ENCODE results near the gene EPHA6. TPM values are rescaled to one million over a fixed set of nuclear protein-coding genes. Genes with fewer than 3 reads are reported as not detected.
A peak's percentile ranks its signal among the peaks of the same experiment; 100 is the strongest.
"Not testable (repeated sequence)": the region's sequence is repeated elsewhere in the genome, so short reads cannot be mapped to it uniquely, and the experiment has no call there.

The EPHA6 gene
- polyA plus RNA-seq, 5 donors = 0.27 to 0.75 (median 0.34) TPM

DNA sequence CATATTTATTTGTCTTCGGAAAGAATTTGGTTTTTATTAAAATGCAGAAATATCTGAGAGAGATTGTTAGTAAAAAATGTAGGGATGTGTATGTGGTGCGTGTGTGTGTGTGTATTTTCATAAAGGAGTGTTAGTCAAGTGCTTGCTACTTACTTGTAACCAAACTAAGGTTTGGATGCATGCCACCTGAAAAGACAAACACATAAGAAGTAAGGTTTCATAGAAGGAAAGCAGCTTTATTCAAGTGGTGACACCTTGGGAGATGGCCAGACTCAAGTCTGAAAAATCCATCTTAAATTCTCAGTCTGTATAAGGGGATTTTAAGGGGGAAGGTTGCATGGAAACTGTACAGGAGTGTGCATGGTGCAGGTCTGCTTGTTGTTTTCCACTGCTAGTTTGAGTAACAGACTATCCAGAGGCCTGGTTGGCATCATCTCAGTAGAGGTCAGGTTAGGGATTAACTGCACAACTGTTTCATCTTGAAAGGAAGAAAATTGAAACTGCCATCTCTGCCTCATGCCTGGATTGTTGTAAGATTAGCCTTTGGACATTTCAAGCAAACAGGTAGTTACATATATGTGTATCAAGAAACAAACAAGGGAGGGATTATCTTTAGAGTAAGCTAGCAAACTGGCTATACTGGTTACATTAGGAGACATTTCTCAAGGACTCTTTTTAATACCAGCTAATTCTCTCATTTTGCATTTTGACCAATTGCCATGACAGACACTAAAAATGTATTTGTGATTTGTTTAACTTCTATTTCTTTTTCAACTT lies 196.7 kb downstream of the EPHA6 start:
- DNase-seq = no peak

GRCh38 chr3:97021778-97022177 lies 207.4 kb downstream of the EPHA6 start:
- no peak for DNase-seq

- not testable (repeated sequence) for DNase-seq
These were observed 211.2 kb downstream of the EPHA6 start for GRCh38 chr3:97025612-97026011.

DNA sequence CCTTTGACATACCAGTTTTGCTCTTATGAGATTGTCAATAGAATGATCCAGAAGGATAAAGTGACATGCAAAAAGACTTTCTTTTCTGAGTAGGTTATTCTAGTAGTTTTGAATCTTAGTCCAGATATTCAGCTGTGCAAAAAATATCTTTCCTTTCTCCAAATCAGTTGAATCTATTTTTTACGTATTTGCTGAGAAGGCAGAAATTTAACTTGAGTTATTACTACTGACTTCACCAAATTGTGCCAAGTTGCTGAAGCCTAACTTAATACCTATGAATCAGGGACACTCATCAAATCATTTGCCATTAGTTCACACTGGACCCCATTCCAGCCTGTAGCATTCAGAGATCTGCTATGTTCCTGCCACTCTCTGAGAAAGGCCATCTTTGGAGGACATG lies 215.6 kb downstream of the EPHA6 start:
- no peak for DNase-seq

DNA sequence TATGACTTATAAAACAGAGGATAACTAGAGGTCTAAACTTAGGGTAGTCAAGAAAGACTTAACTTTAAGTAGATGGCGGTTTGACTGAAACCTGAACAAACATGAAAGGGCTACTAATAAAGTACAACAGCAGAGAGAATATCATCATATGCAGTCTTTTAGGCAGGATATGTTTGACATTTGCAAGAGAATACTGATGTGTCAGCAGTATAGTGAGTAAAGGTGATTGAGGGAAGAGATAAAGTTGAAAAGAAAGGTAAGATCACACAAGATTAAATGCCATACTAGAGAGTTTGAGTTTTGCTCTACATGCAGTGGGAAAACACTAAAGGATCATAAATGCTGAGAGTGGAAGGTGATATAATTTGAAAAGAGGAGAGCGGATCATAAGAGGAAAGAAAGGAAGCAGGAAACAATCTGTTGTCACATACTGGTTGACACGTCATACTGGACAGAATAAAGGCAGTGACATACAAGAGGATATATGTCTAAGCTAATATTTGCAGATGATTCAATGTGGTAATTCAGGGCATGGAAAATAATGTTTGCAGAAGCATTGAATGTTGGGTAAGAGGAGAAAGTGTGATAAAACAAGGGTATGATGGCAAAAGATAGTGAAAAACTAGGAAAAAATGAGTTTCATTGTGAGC lies 223.0 kb downstream of the EPHA6 start:
- DNase-seq = no peak

DNA sequence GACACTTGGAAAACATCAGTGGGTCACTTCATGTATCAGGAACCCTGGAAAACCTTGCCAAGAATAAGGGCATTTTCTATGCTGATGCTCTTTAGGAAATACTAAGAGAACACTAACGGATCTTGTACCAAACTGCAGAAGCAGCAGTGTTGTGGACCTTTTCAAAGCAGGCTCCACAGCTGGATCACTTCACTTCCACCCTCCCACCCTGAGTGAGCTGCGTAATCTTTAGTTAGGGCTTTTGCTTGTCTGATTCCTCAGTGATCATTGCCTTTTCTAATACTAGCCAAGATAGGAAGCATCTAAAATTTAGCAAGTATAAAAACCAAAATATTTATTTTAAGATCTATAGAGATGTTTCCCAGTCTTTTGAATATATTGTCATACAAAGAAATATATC lies 229.0 kb downstream of the EPHA6 start:
- DNase-seq = peak; percentile 71 to 72

GRCh38 chr3:97057365-97057764 lies 243.0 kb downstream of the EPHA6 start:
- no peak for DNase-seq

GRCh38 chr3:97059168-97059567 lies 244.8 kb downstream of the EPHA6 start:
- DNase-seq = no peak

DNA sequence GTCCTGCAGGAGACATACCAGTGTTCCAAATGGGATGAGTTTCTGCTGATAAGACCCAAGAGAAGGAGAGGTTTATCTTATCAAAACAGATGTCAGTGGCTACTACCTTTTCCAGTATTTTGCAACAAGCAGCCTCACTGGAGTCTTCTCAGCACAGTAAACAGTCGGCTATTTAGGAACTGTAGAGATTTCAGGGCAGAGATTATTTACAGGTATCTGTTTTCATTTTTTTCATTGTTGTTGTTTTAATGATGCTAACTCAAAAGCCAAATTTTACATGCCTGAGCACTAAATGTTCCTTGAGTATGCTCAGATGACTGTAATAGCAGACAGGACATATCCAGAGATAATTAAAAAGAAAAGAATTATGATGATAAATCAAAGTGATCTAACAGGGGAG lies 252.1 kb downstream of the EPHA6 start:
- no peak for DNase-seq

DNA sequence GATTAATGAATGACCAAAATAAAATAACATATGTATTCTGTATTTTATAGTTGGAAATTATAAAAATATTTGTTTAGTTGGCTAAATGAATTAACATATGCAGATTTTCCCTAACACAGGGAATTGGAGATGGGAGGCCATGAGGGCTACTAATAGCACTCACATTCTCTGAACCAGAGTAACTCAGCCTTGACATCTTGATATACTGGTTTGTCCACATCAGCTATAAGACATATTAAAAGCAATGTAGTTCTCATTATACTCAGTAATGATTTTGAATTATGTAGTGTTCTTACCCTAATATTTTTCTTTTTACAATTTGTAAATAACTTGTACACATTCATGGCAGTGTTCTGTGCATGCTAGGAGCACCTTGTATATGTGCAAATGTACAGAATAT lies 255.9 kb downstream of the EPHA6 start:
- DNase-seq = no peak

DNA sequence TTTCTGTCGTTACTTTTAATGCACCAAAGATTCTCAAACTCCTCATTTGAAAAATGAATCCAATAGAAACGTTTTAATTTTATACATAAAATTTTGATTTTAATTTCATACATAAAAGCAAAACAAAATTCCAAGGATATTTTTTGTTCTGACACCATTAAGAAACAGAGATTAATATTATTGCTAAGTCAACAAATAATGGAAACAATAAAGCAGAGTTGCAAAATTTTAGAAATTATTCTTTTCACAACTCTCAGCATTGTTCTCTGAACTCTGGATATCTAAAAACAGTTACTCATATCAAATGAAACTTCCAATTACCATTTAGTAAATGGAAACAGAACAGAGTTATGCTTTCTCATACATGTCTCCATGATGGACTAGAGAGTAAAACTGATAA lies 260.2 kb downstream of the EPHA6 start:
- no peak for DNase-seq

- no peak for DNase-seq
These were observed 262.3 kb downstream of the EPHA6 start for GRCh38 chr3:97076673-97077072.

DNA sequence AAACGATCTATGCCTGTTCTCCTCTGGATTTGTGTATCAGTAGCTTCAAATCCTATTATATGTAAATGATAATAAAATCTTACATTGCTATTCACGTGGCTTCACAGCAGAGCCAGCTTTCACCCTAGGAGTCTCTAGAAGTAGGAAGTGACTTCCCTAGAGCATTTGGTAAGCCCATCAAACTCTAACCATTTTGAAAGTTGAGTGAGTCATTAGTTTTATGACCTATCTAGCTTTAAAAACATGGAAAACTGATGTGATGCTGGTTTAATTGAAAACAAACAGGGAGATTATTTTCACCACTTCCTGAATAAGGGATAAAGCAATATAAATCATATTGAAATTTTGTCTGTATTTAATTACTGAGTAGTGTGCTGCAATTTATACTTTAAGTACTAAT lies 275.2 kb downstream of the EPHA6 start:
- DNase-seq = no peak

DNA sequence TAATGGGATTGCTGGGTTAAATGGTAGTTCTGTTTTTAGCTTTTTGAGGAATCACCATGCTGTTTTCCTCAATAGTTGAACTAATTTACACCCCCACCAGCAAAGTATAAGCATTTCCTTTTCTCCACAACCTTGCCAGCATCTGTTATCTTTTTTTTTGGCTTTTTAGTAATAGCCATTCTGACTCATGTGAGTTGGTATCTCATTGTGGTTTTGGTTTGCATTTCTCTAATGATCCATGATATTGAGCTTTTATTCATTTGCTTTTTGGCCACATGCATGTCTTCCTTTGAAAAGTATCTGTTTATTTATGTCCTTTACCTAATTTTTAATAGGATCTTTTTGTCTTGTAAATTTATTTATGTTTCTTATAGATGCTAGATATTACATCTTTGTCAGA lies 288.2 kb downstream of the EPHA6 start:
- DNase-seq = no peak

DNA sequence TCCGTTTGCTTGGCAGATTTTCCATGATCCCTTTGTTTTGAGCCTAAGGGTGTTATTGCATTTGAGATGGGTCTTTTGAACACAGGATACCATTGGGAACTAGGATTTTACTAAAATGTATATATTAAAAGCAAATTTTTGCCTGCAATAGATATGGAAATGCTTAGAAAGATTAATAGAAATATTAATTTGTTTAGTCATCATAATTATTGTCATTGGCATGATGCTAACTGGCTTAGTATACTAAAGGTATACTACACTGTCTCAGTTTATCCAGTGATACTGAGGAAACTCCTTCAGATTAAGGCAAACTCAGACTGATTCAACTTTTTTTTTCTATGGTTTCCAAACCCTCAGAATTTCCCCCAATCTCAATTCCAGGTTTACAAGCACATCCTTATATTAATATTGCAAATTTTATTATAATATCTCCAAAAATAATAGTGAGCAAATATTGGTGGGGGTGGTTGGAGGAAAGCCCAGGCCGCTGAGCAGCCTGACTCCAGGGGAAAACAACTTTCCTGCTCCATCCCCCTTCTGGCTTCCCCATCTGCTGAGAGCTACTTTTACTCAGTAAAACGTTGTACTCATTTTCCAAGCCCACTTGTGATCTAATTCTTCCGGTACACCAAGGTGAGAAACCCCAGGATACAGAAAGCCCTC lies 291.7 kb downstream of the EPHA6 start:
- DNase-seq = no peak

- DNase-seq = no peak
These were observed 292.2 kb downstream of the EPHA6 start for GRCh38 chr3:97106652-97106989.

GRCh38 chr3:97108136-97108535 lies 293.7 kb downstream of the EPHA6 start:
- no peak for DNase-seq

- no peak for DNase-seq
These were observed 296.9 kb downstream of the EPHA6 start for GRCh38 chr3:97111244-97111643.

DNA sequence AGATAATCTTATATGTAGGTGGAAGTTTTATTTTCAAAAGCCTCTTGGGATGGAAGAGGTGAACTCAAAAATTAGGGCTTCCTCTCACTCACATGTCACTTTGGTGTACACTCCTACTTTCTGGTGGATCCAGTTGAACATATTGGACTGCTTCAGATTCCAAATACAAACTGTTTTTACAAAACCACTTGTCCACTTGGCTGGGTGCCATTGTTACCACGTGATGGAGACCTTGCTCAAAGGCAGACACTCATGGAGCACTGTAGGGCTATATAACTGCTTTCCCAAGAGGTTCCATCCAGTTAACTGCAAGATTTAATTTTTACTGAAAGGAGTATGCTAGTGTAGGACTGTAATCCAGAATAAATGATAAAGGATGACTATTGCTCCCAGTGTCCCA lies 307.0 kb downstream of the EPHA6 start:
- no peak for DNase-seq

DNA sequence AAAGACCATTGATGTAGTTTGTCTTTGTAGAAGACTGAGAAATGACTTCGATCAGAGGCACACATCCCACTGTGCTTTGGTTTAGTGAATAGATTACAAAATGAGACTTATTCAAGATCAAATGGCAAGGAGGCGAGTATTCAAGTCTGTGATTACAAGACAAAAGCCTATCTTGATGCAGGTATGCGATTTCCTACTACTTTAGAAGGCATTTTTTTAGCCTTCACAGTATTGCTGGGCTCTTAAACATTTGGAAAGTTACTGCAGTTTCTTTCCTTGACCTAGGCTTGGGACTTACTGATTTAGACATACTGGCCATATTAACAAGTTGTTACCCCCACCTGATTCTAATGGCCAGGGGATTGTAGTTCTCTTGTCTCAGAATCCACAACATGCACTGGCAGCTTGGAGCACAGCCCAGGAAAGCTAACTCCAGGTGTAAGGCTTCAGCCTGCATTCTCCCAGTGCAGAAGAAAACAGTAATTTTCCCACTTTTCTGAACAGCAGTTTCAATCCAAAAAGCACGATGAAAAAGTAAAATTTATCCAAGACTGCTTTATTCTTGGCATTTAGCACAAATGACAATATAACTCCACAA lies 311.6 kb downstream of the EPHA6 start:
- no peak for DNase-seq

- DNase-seq = no peak
These were observed 317.1 kb downstream of the EPHA6 start for GRCh38 chr3:97131476-97131875.

GRCh38 chr3:97138914-97139541 lies 324.6 kb downstream of the EPHA6 start:
- no peak for DNase-seq
